Fibroblast of the aortic adventitia (primary cell): Measurements from ENCODE around the gene TCL1B. TPM values are rescaled to one million over a fixed set of nuclear protein-coding genes. Genes with fewer than 3 reads are reported as not detected.

Source experiments
- DNase-seq: peaks from one replicate; pipeline ENCODE4 v3.0.0-alpha.2; 2010; ENCODE audit warnings: low read depth
- H3K4me3 ChIP-seq: 2 replicates; pipeline ENCODE4 v1.5.1; 2011; ENCODE audit warnings: low read depth, mild to moderate bottlenecking, control low read depth, low read length, moderate library complexity
- CTCF ChIP-seq: IDR thresholded peaks from 2 replicates; pipeline ENCODE4 v1.5.1; 2011; ENCODE audit warnings: mild to moderate bottlenecking, low read length, control low read depth, inconsistent platforms; ENCODE audit not compliant: insufficient read depth
- total RNA-seq: library from RNA; depleted of rRNA; stranded (reverse); fragments of >200 nt; gene quantifications from 2 replicates; pipeline ENCODE4 v1.2.3, GENCODE V29; 2012; ENCODE audit warnings: low replicate concordance

TCL1B gene
- total RNA-seq, 1 donor: not detected

- no peak for DNase-seq
- H3K4me3 ChIP-seq: no peak overlapping the region
- no peak for TF ChIP-seq CTCF
Observed at GRCh38 chr14:95679148-95679815, 6.9 kb upstream of the TCL1B start.

GRCh38 chr14:95679998-95680735, 6.1 kb upstream of the TCL1B start:
- DNase-seq: no peak
- no peak for TF ChIP-seq CTCF
- H3K4me3 ChIP-seq: no peak overlapping the region

GRCh38 chr14:95681153-95681552, 5.1 kb upstream of the TCL1B start:
- H3K4me3 ChIP-seq: no peak overlapping the region
- TF ChIP-seq CTCF: no peak
- no peak for DNase-seq

GRCh38 chr14:95683793-95684192, 2.4 kb upstream of the TCL1B start:
- H3K4me3 ChIP-seq: no peak overlapping the region
- no peak for DNase-seq
- peak; percentile 20 for TF ChIP-seq CTCF

- H3K4me3 ChIP-seq: no peak overlapping the region
- no peak for DNase-seq
- no peak for TF ChIP-seq CTCF
Observed at GRCh38 chr14:95686935-95687334, 709 bp downstream of the TCL1B start.

- no peak overlapping the region for H3K4me3 ChIP-seq
Observed at GRCh38 chr14:95689441-95689840, 3.2 kb downstream of the TCL1B start.

More at GRCh38 chr14:95689441-95689840, 3.2 kb downstream of the TCL1B start:
- no peak for TF ChIP-seq CTCF
- no peak for DNase-seq
